ENCODE results near the gene ASPG. TPM values are rescaled to one million over a fixed set of nuclear protein-coding genes. Genes with fewer than 3 reads are reported as not detected.

The ASPG gene
- total and polyA plus RNA-seq, 2 of the 13 experiments (the other 11 are each of a cell fraction or from before 2014, with no cell fraction given) = not detected

- FAIRE-seq = no peak
- H3K79me2 ChIP-seq (ENCODE audit: insufficient read depth, low read length) = no peaks in the 10 kb centered on the region
- intact Hi-C loops (cut with micrococcal nuclease; ENCODE audit: unreplicated experiment) (no loop called here), in situ Hi-C loops (cut with HindIII; ENCODE audit: extremely low pct_ligation_motif_present, low pct_unique_long_range_greater_than_20kb) (no loop called here)
- DNase-seq (ENCODE audit: low spot score) = no peak
- H3K4me1 ChIP-seq (ENCODE audit: insufficient read depth, low read length) = no peaks in the 10 kb centered on the region
- H3K4me3 ChIP-seq (replicated peaks in 1 of 3; ENCODE audit: insufficient read depth in 1 of 3, low read depth in 2 of 3, low read length in 3 of 3) = no peak overlapping the region
- no TSS peak for BruUV-seq (replicated peaks)
- no peaks in the 10 kb centered on the region for H3K36me3 ChIP-seq (replicated peaks in 1 of 2; ENCODE audit: control insufficient read depth in 1 of 2, insufficient read depth in 2 of 2, low read length in 2 of 2)
- H4K20me1 ChIP-seq (ENCODE audit: insufficient read depth, low read length) = no peaks in the 10 kb centered on the region
- peaks cover 2 to 31% of the 10 kb centered on the region in 2 experiments; a peak in 3 of 5 replicates for H3K27me3 ChIP-seq (ENCODE audit: control insufficient read depth in 1 of 2, insufficient read depth in 2 of 2, low read length in 2 of 2)
- H3K9ac ChIP-seq (ENCODE audit: insufficient read depth, low read depth, low read length) = no peak overlapping the region
- POLR2A ChIA-PET = no interaction called here
- ATAC-seq = no peak
- under 1% methylated on average over 7 of the region's 7 CpGs for WGBS (ENCODE audit: low lambda C conversion rate)
- peaks cover 17% of the 10 kb centered on the region; the same call in 1 of the 2 replicates for H3K9me3 ChIP-seq (ENCODE audit: low read length)
- no peak overlapping the region for H3K4me2 ChIP-seq (ENCODE audit: low read depth, low read length)
- CTCF ChIA-PET (ENCODE audit: low intra/inter-chr PET ratio, low total read pairs) = no interaction called here
- TF ChIP-seq SMARCC2 (IDR thresholded peaks at IDR 0.05) (no peak), ZNF224 (CRISPR knock-in tag; IDR thresholded peaks at IDR 0.05) (no peak), ZNF138 (CRISPR knock-in tag; IDR thresholded peaks at IDR 0.05; ENCODE audit: low read depth) (no peak), MTA3 (CRISPR knock-in tag; IDR thresholded peaks at IDR 0.05) (no peak), ZNF747 (CRISPR knock-in tag; IDR thresholded peaks at IDR 0.05; ENCODE audit: borderline replicate concordance) (no peak), SNRNP70 (IDR thresholded peaks at IDR 0.05; ENCODE audit: low read depth, low read length) (no peak), PLSCR1 (CRISPR knock-in tag; IDR thresholded peaks at IDR 0.05; ENCODE audit: borderline replicate concordance) (no peak)
- TF ChIP-seq, protein P1, sequence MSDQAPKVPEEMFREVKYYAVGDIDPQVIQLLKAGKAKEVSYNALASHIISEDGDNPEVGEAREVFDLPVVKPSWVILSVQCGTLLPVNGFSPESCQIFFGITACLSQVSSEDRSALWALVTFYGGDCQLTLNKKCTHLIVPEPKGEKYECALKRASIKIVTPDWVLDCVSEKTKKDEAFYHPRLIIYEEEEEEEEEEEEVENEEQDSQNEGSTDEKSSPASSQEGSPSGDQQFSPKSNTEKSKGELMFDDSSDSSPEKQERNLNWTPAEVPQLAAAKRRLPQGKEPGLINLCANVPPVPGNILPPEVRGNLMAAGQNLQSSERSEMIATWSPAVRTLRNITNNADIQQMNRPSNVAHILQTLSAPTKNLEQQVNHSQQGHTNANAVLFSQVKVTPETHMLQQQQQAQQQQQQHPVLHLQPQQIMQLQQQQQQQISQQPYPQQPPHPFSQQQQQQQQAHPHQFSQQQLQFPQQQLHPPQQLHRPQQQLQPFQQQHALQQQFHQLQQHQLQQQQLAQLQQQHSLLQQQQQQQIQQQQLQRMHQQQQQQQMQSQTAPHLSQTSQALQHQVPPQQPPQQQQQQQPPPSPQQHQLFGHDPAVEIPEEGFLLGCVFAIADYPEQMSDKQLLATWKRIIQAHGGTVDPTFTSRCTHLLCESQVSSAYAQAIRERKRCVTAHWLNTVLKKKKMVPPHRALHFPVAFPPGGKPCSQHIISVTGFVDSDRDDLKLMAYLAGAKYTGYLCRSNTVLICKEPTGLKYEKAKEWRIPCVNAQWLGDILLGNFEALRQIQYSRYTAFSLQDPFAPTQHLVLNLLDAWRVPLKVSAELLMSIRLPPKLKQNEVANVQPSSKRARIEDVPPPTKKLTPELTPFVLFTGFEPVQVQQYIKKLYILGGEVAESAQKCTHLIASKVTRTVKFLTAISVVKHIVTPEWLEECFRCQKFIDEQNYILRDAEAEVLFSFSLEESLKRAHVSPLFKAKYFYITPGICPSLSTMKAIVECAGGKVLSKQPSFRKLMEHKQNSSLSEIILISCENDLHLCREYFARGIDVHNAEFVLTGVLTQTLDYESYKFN (CRISPR knock-in tag; conservative IDR thresholded peaks at IDR 0.05) = no peak
- TF ChIP-seq, protein P2, sequence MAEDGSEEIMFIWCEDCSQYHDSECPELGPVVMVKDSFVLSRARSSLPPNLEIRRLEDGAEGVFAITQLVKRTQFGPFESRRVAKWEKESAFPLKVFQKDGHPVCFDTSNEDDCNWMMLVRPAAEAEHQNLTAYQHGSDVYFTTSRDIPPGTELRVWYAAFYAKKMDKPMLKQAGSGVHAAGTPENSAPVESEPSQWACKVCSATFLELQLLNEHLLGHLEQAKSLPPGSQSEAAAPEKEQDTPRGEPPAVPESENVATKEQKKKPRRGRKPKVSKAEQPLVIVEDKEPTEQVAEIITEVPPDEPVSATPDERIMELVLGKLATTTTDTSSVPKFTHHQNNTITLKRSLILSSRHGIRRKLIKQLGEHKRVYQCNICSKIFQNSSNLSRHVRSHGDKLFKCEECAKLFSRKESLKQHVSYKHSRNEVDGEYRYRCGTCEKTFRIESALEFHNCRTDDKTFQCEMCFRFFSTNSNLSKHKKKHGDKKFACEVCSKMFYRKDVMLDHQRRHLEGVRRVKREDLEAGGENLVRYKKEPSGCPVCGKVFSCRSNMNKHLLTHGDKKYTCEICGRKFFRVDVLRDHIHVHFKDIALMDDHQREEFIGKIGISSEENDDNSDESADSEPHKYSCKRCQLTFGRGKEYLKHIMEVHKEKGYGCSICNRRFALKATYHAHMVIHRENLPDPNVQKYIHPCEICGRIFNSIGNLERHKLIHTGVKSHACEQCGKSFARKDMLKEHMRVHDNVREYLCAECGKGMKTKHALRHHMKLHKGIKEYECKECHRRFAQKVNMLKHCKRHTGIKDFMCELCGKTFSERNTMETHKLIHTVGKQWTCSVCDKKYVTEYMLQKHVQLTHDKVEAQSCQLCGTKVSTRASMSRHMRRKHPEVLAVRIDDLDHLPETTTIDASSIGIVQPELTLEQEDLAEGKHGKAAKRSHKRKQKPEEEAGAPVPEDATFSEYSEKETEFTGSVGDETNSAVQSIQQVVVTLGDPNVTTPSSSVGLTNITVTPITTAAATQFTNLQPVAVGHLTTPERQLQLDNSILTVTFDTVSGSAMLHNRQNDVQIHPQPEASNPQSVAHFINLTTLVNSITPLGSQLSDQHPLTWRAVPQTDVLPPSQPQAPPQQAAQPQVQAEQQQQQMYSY (CRISPR knock-in tag; IDR thresholded peaks at IDR 0.05) = no peak
- TF ChIP-seq, protein P3, sequence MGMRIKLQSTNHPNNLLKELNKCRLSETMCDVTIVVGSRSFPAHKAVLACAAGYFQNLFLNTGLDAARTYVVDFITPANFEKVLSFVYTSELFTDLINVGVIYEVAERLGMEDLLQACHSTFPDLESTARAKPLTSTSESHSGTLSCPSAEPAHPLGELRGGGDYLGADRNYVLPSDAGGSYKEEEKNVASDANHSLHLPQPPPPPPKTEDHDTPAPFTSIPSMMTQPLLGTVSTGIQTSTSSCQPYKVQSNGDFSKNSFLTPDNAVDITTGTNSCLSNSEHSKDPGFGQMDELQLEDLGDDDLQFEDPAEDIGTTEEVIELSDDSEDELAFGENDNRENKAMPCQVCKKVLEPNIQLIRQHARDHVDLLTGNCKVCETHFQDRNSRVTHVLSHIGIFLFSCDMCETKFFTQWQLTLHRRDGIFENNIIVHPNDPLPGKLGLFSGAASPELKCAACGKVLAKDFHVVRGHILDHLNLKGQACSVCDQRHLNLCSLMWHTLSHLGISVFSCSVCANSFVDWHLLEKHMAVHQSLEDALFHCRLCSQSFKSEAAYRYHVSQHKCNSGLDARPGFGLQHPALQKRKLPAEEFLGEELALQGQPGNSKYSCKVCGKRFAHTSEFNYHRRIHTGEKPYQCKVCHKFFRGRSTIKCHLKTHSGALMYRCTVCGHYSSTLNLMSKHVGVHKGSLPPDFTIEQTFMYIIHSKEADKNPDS (CRISPR knock-in tag; IDR thresholded peaks at IDR 0.05) = no peak
- H2AFZ ChIP-seq (ENCODE audit: low read length) = no peak overlapping the region
- no peak overlapping the region for H3K27ac ChIP-seq (ENCODE audit: extremely low read length, insufficient read depth, low read length)
These were observed 16.0 kb upstream of the ASPG start for GRCh38 chr14:104069541-104069940.

Measured in HepG2 (cell line).